ENCODE measurements around the gene NLRC3.
"Not testable (repeated sequence)": the region's sequence is repeated elsewhere in the genome, so short reads cannot be mapped to it uniquely, and the experiment has no call there.

NLRC3 gene

GRCh38 chr16:3511286-3512180, 65.7 kb downstream of the NLRC3 start:
- DNase-seq: no peak

- no peak for DNase-seq
These were observed 66.8 kb downstream of the NLRC3 start for GRCh38 chr16:3510416-3510815.

- DNase-seq: no peak
These were observed 67.7 kb downstream of the NLRC3 start for GRCh38 chr16:3509470-3509928.

GRCh38 chr16:3508736-3509135, 68.5 kb downstream of the NLRC3 start:
- no peak for DNase-seq

- no peak for DNase-seq
These were observed 73.7 kb downstream of the NLRC3 start for GRCh38 chr16:3503523-3503922.

GRCh38 chr16:3501783-3502400, 75.3 kb downstream of the NLRC3 start:
- DNase-seq: no peak

GRCh38 chr16:3501412-3501761, 75.8 kb downstream of the NLRC3 start:
- not testable (repeated sequence) for DNase-seq

- DNase-seq: no peak
These were observed 78.2 kb downstream of the NLRC3 start for GRCh38 chr16:3498988-3499387.

- DNase-seq: no peak
These were observed 79.4 kb downstream of the NLRC3 start for GRCh38 chr16:3497771-3498170.

- no peak for DNase-seq
These were observed 80.8 kb downstream of the NLRC3 start for GRCh38 chr16:3496386-3496785.

- no peak for DNase-seq
These were observed 82.0 kb downstream of the NLRC3 start, which contains the start of gene C16orf90 for GRCh38 chr16:3495176-3495575. TSS of gene C16orf90 (minus strand) at chr16:3495489. CDS start at chr16:3495421, 68 bp downstream.

- no peak for DNase-seq
These were observed 82.7 kb downstream of the NLRC3 start for GRCh38 chr16:3494386-3494973.

GRCh38 chr16:3492356-3492755, 84.8 kb downstream of the NLRC3 start:
- no peak for DNase-seq

GRCh38 chr16:3490911-3491629, 86.1 kb downstream of the NLRC3 start:
- DNase-seq: no peak
